Measurements from ENCODE around the gene TACR1.

Gene TACR1

GRCh38 chr2:75190271-75190990, 8.9 kb downstream of the TACR1 start:
- Histone ChIP-seq H3K9me3 (ENCODE audit: control insufficient read depth, low read length) (no peaks in the 10 kb centered on the region), H3K79me2 (no peaks in the 10 kb centered on the region), H3K4me3 (ENCODE audit: low read depth, low read length) (no peak overlapping the region), H3K9ac (no peak overlapping the region), H3K27me3 (ENCODE audit: control insufficient read depth, insufficient read depth, low read length) (no peaks in the 10 kb centered on the region), H2AFZ (no peak overlapping the region), H3K4me1 (no peaks in the 10 kb centered on the region), H3K4me2 (ENCODE audit: low read length) (no peak overlapping the region), H3K27ac (no peak overlapping the region), H3K36me3 (ENCODE audit: control insufficient read depth, insufficient read depth, low read length) (no peaks in the 10 kb centered on the region)
- TF ChIP-seq CTCF (IDR thresholded peaks at IDR 0.05) = no peak

GRCh38 chr2:75186821-75187220, 12.5 kb downstream of the TACR1 start:
- Histone ChIP-seq H3K4me2 (ENCODE audit: low read length) (no peak overlapping the region), H3K9ac (no peak overlapping the region), H3K9me3 (ENCODE audit: control insufficient read depth, low read length) (no peaks in the 10 kb centered on the region), H3K4me1 (no peaks in the 10 kb centered on the region), H3K79me2 (no peaks in the 10 kb centered on the region), H3K36me3 (ENCODE audit: control insufficient read depth, insufficient read depth, low read length) (no peaks in the 10 kb centered on the region), H2AFZ (no peak overlapping the region), H3K27ac (no peak overlapping the region), H3K4me3 (ENCODE audit: low read depth, low read length) (no peak overlapping the region), H3K27me3 (ENCODE audit: control insufficient read depth, insufficient read depth, low read length) (no peaks in the 10 kb centered on the region)
- no peak for TF ChIP-seq CTCF (IDR thresholded peaks at IDR 0.05)

- Histone ChIP-seq H3K9ac (no peak overlapping the region), H3K4me3 (ENCODE audit: low read depth, low read length) (no peak overlapping the region), H3K27me3 (ENCODE audit: control insufficient read depth, insufficient read depth, low read length) (no peaks in the 10 kb centered on the region), H2AFZ (no peak overlapping the region), H3K27ac (no peak overlapping the region), H3K4me1 (no peaks in the 10 kb centered on the region), H3K9me3 (ENCODE audit: control insufficient read depth, low read length) (no peaks in the 10 kb centered on the region), H3K79me2 (no peaks in the 10 kb centered on the region), H3K36me3 (ENCODE audit: control insufficient read depth, insufficient read depth, low read length) (no peaks in the 10 kb centered on the region), H3K4me2 (ENCODE audit: low read length) (no peak overlapping the region)
- TF ChIP-seq CTCF (IDR thresholded peaks at IDR 0.05) = no peak
Measured at GRCh38 chr2:75182606-75183005, 16.7 kb downstream of the TACR1 start.

GRCh38 chr2:75180476-75180875, 18.8 kb downstream of the TACR1 start:
- Histone ChIP-seq H3K9me3 (ENCODE audit: control insufficient read depth, low read length) (no peaks in the 10 kb centered on the region), H3K4me3 (ENCODE audit: low read depth, low read length) (no peak overlapping the region), H3K27me3 (ENCODE audit: control insufficient read depth, insufficient read depth, low read length) (no peaks in the 10 kb centered on the region), H3K27ac (no peak overlapping the region), H3K36me3 (ENCODE audit: control insufficient read depth, insufficient read depth, low read length) (no peaks in the 10 kb centered on the region), H3K9ac (no peak overlapping the region), H3K4me2 (ENCODE audit: low read length) (no peak overlapping the region), H2AFZ (no peak overlapping the region), H3K4me1 (no peaks in the 10 kb centered on the region), H3K79me2 (no peaks in the 10 kb centered on the region)
- no peak for TF ChIP-seq CTCF (IDR thresholded peaks at IDR 0.05)

- H3K9ac ChIP-seq = no peak overlapping the region
- no peaks in the 10 kb centered on the region for H3K9me3 ChIP-seq (ENCODE audit: control insufficient read depth, low read length)
- no peak overlapping the region for H2AFZ ChIP-seq
- H3K4me2 ChIP-seq (ENCODE audit: low read length) = no peak overlapping the region
- H3K4me3 ChIP-seq (ENCODE audit: low read depth, low read length) = no peak overlapping the region
- H3K27ac ChIP-seq = no peak overlapping the region
- no peaks in the 10 kb centered on the region for H3K27me3 ChIP-seq (ENCODE audit: control insufficient read depth, insufficient read depth, low read length)
- no peak for TF ChIP-seq CTCF (IDR thresholded peaks at IDR 0.05)
- H3K36me3 ChIP-seq (ENCODE audit: control insufficient read depth, insufficient read depth, low read length) = no peaks in the 10 kb centered on the region
- H3K4me1 ChIP-seq = no peaks in the 10 kb centered on the region
- H3K79me2 ChIP-seq = no peaks in the 10 kb centered on the region
Measured at GRCh38 chr2:75177427-75177826, 21.9 kb downstream of the TACR1 start.

Measured in parathyroid adenoma (tissue), 2 donors.